ENCODE data around the gene CCDC88A.
"Not testable (repeated sequence)": the region's sequence is repeated elsewhere in the genome, so short reads cannot be mapped to it uniquely, and the experiment has no call there.

The CCDC88A gene

GRCh38 chr2:55365303-55365702 lies 54.4 kb downstream of the CCDC88A start:
- DNase-seq, result no peak

- no peak for DNase-seq
Observed at GRCh38 chr2:55364189-55365055, 55.2 kb downstream of the CCDC88A start.

GRCh38 chr2:55363636-55364035 lies 56.0 kb downstream of the CCDC88A start:
- DNase-seq, result no peak

- no peak for DNase-seq
Observed at GRCh38 chr2:55361465-55362189, 58.0 kb downstream of the CCDC88A start.

GRCh38 chr2:55358451-55358850 lies 61.2 kb downstream of the CCDC88A start:
- DNase-seq, result no peak

- no peak for DNase-seq
Observed at GRCh38 chr2:55357927-55358326, 61.7 kb downstream of the CCDC88A start.

- DNase-seq, result no peak
Observed at GRCh38 chr2:55357164-55357563, 62.5 kb downstream of the CCDC88A start.

GRCh38 chr2:55356136-55356535 lies 63.5 kb downstream of the CCDC88A start:
- DNase-seq, result not testable (repeated sequence)

GRCh38 chr2:55355451-55355850 lies 64.2 kb downstream of the CCDC88A start:
- DNase-seq, result no peak

GRCh38 chr2:55351672-55352071 lies 68.0 kb downstream of the CCDC88A start:
- no peak for DNase-seq

GRCh38 chr2:55345064-55345463 lies 74.6 kb downstream of the CCDC88A start:
- no peak for DNase-seq

GRCh38 chr2:55338268-55338667 lies 81.4 kb downstream of the CCDC88A start:
- no peak for DNase-seq

GRCh38 chr2:55334728-55335127 lies 84.9 kb downstream of the CCDC88A start:
- no peak for DNase-seq

GRCh38 chr2:55330541-55331297 lies 88.9 kb downstream of the CCDC88A start:
- DNase-seq, result no peak

- DNase-seq, result no peak
Observed at GRCh38 chr2:55327470-55328230, 92.0 kb downstream of the CCDC88A start.

- DNase-seq, result no peak
Observed at GRCh38 chr2:55314985-55315384, 104.7 kb downstream of the CCDC88A start.

GRCh38 chr2:55311444-55311870 lies 108.2 kb downstream of the CCDC88A start:
- peak; percentile 87 for DNase-seq

GRCh38 chr2:55309446-55309845 lies 110.2 kb downstream of the CCDC88A start:
- no peak for DNase-seq

GRCh38 chr2:55302241-55302640 lies 117.4 kb downstream of the CCDC88A start:
- DNase-seq, result peak; percentile 75

GRCh38 chr2:55301277-55301676 lies 118.4 kb downstream of the CCDC88A start:
- DNase-seq, result no peak

- no peak for DNase-seq
Observed at GRCh38 chr2:55296393-55296792, 123.3 kb downstream of the CCDC88A start.

- DNase-seq, result no peak
Observed at GRCh38 chr2:55283083-55283482, 136.6 kb downstream of the CCDC88A start.
